Bronchial epithelial cell (primary cell): ENCODE measurements around the gene PLEKHD1. TPM values are rescaled to one million over a fixed set of nuclear protein-coding genes. Genes with fewer than 3 reads are reported as not detected.

Source experiments
- DNase-seq: peaks from one replicate; pipeline ENCODE4 v3.0.0-alpha.2; 2010; ENCODE audit warnings: low read depth
- FAIRE-seq: peaks from 2 replicates; lab custom pipeline; 2011; peaks lifted over from hg19 to GRCh38; lab: Jason Lieb, UNC
- H3K27me3 ChIP-seq: 2 replicates; pipeline ENCODE4 v1.5.1; 2011; ENCODE audit warnings: low read length; ENCODE audit not compliant: control insufficient read depth, insufficient read depth
- H3K36me3 ChIP-seq: 2 replicates; pipeline ENCODE4 v1.5.1; 2011; ENCODE audit warnings: low read length; ENCODE audit not compliant: control insufficient read depth, insufficient read depth
- H3K4me3 ChIP-seq: 2 replicates; pipeline ENCODE4 v1.5.1; 2011; ENCODE audit warnings: mild to moderate bottlenecking, low read depth, low read length, control low read depth
- total RNA-seq: library from RNA; depleted of rRNA; stranded (reverse); fragments of >200 nt; gene quantifications from 2 replicates; pipeline ENCODE4 v1.2.1, GENCODE V29; 2014
- TF ChIP-seq, protein P1 (sequence below): IDR thresholded peaks from 2 replicates; pipeline ENCODE4 v1.5.1; 2011; ENCODE audit warnings: mild to moderate bottlenecking, moderate library complexity, low read length, control low read depth, inconsistent platforms; ENCODE audit not compliant: insufficient read depth, severe bottlenecking

The PLEKHD1 gene
- 0.26 TPM in 1 of 2 replicates, not detected in the other for total RNA-seq

DNA sequence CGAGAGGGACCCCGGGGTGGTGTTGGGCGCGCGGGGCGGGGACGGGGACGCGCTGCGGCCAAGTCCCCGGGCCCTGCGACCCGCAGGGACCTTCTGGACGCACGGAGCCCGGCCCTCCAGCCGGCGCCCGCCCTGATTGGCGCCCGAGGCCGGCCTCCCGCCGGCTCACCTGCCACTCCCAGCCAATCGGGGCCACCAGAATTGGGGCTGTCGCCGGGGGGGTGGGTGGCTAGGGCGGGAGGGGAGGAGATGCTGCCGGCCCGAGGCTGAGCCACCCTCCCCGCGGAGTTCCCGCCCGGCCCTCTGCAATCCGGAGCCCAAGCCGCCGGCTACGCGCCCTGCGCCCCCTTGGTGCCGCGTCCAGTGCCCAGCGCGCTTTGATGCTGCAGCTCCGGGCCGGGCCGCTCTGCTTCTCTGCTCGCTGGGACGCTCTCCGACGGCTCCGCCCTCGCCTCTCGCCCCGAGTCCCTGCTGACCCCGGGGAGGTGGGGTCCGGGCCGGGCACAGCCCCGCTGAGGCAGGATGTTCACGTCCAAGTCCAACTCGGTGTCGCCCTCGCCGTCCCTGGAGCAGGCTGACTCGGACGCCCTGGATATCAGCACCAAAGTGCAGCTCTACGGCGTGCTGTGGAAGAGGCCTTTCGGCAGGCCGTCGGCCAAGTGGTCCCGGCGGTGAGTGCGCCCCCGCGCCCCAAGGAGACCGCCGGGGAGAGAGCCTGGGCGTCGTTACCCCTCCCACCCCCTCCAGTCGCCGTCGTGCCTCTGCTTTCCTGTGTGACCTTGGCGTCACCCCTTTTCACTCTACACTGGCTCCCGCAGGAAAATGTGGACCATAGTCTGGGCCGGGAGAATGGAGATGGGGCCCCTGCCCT is at the start of gene PLEKHD1:
Gene PLEKHD1 (plus strand): TSS at position 285 of the 871 bp plus-strand sequence. CDS start 238 bp downstream, at position 523.
- TF ChIP-seq, protein P1, sequence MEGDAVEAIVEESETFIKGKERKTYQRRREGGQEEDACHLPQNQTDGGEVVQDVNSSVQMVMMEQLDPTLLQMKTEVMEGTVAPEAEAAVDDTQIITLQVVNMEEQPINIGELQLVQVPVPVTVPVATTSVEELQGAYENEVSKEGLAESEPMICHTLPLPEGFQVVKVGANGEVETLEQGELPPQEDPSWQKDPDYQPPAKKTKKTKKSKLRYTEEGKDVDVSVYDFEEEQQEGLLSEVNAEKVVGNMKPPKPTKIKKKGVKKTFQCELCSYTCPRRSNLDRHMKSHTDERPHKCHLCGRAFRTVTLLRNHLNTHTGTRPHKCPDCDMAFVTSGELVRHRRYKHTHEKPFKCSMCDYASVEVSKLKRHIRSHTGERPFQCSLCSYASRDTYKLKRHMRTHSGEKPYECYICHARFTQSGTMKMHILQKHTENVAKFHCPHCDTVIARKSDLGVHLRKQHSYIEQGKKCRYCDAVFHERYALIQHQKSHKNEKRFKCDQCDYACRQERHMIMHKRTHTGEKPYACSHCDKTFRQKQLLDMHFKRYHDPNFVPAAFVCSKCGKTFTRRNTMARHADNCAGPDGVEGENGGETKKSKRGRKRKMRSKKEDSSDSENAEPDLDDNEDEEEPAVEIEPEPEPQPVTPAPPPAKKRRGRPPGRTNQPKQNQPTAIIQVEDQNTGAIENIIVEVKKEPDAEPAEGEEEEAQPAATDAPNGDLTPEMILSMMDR, result no peak
- DNase-seq, result no peak
- Histone ChIP-seq H3K36me3 (no peaks in the 10 kb centered on the region), H3K27me3 (peaks cover 43% of the 10 kb centered on the region), H3K4me3 (peak within 1 kb of the TSS; percentile 17)
- no peak for FAIRE-seq

DNA sequence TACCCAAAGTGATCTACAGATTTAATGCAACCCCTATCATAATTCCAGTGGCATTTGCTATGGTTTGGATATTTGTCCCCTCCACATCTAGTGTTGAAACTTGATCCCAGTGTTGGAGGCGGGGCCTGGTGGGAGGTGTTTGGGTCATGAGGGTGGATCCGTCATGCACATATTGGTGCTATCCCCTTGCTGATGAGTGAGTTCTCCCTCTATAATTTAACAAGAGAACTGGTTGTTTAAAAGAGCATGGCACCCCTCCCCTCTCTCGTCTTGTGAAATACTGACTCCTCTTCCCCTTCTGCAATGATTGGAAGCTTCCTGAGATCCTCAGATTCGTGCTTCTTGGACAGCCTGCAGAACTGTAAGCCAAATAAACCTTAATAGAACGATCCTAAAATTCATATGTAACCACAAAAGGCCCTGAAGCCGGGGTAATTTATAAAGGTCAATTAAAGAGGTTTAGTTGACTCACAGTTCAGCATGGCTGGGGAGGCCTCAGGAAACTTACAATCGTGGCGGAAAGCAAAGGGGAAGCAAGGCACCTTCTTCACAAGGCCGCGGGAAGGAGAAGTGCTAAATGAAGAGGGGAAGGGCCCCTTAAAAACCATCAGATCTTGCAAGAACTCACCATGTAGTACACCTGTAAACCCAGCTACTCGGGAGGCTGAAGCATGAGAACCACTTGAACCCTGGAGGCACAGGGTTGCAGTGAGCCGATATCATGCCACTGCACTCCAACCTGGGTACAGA is 44.8 kb upstream of the PLEKHD1 start:
- Histone ChIP-seq H3K27me3 (no peaks in the 10 kb centered on the region), H3K4me3 (no peak overlapping the region), H3K36me3 (peaks cover 5% of the 10 kb centered on the region)
- TF ChIP-seq, protein P1, result no peak
- FAIRE-seq (no peak), DNase-seq (no peak)

GRCh38 chr14:69441948-69442347 is 42.6 kb upstream of the PLEKHD1 start:
- TF ChIP-seq, protein P1, result no peak
- peak; percentile 7 for FAIRE-seq
- Histone ChIP-seq H3K4me3 (no peak overlapping the region), H3K27me3 (no peaks in the 10 kb centered on the region), H3K36me3 (peaks cover 5% of the 10 kb centered on the region)
- DNase-seq, result no peak

- DNase-seq, result peak; percentile 34
- Histone ChIP-seq H3K27me3 (no peaks in the 10 kb centered on the region), H3K4me3 (no peak overlapping the region), H3K36me3 (peaks cover 5% of the 10 kb centered on the region)
- TF ChIP-seq, protein P1, result no peak
- no peak for FAIRE-seq
Measured at GRCh38 chr14:69443296-69443805, 41.2 kb upstream of the PLEKHD1 start.

DNA sequence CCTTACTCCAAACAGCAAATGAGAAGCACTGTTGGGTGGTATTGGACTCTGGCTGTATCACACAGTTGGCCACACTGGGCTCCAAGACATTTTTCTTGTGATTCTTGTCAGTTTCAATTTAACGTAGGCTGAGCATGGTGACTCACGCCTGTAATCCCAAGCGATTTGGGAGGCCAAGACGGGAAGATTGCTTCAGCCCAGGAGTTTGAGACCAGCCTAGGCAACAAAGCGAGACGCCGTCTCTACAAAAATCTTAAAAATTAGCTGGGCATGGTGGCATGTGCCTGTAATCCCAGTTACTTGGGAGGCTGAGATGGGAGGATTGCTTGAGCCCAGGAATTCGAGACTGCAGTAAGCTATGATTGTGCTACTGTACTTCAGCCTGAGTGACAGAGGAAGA is 35.3 kb upstream of the PLEKHD1 start:
- H3K4me3 ChIP-seq, result no peak overlapping the region
- TF ChIP-seq, protein P1, result no peak
- H3K27me3 ChIP-seq, result no peaks in the 10 kb centered on the region
- no peak for DNase-seq
- no peaks in the 10 kb centered on the region for H3K36me3 ChIP-seq
- FAIRE-seq, result no peak
